Heart right ventricle (tissue), 16 donors: ENCODE data around the gene MYL1. TPM values are rescaled to one million over a fixed set of nuclear protein-coding genes. Genes with fewer than 3 reads are reported as not detected.
A peak's percentile ranks its signal among the peaks of the same experiment; 100 is the strongest.

Experiments used
- ATAC-seq, 8 donors: fragments of 200-7000 bp; cut with Tn5 transposase; one replicate each; pipeline ENCODE4 v1.9.1; 2020; ENCODE audit warnings: mild to moderate bottlenecking in 8 of 8, moderate library complexity in 8 of 8, moderate number of reproducible peaks in 1 of 8
- DNase-seq, 2 donors: peaks; one replicate each; pipeline ENCODE4 v3.0.0-alpha.2; 2020
- H3K27ac ChIP-seq, 10 donors: fragments of 200-600 bp; sonication (generic) in 2 of 10; one replicate each; pipeline versions ENCODE4 v1.5.0 to v1.8.0; 2020 to 2022; ENCODE audit warnings: mild to moderate bottlenecking in 3 of 10
- H3K27me3 ChIP-seq, 7 donors: fragments of 200-600 bp; one replicate each; pipeline ENCODE4 v1.8.0; 2021 to 2022; ENCODE audit warnings: mild to moderate bottlenecking in 2 of 7
- H3K36me3 ChIP-seq, 9 donors: fragments of 200-600 bp; sonication (generic) in 1 of 9; one replicate each; pipeline versions ENCODE4 v1.5.0 to v1.8.0; 2020 to 2022; ENCODE audit warnings: mild to moderate bottlenecking in 2 of 9
- H3K4me1 ChIP-seq, 9 donors: fragments of 200-600 bp; sonication (generic) in 1 of 9; one replicate each; pipeline versions ENCODE4 v1.5.0 to v1.8.0; 2020 to 2022; ENCODE audit warnings: mild to moderate bottlenecking in 4 of 9
- H3K4me3 ChIP-seq, 10 donors: fragments of 200-600 bp; sonication (generic) in 2 of 10; one replicate each; pipeline versions ENCODE4 v1.5.0 to v1.8.0; 2020 to 2022; ENCODE audit warnings: mild to moderate bottlenecking in 7 of 10, moderate library complexity in 2 of 10
- H3K9me3 ChIP-seq, 11 donors: fragments of 200-600 bp in 10 of 11; sonication (generic) in 2 of 11; one replicate each; pipeline versions ENCODE4 v1.5.0 to v1.8.0; 2013 to 2022; ENCODE audit warnings: mild to moderate bottlenecking in 2 of 11, control low read depth in 1 of 11, moderate library complexity in 1 of 11
- CTCF ChIP-seq, 9 donors: fragments of 200-600 bp; sonication (generic) in 2 of 9; IDR thresholded peaks; one replicate each; pipeline versions ENCODE4 v1.5.0 to v1.8.0; 2021 to 2022; ENCODE audit warnings: antibody characterized with exemption in 9 of 9, mild to moderate bottlenecking in 5 of 9, moderate library complexity in 1 of 9
- WGBS, 2 donors: extraction: QIAGEN DNeasy Blood & Tissue Kit; methylation state at CpG; one replicate each; pipeline ENCODE4 v1.1.7; 2013; ENCODE audit warnings: inconsistent platforms in 1 of 2; 5-methylcytosine and 5-hydroxymethylcytosine counted together
- intact Hi-C, 10 donors: fragments of 100-400 bp; cut with DNase I; formaldehyde crosslinking; loops; one replicate each; pipeline versions ENCODE4 v1.11.1 to v1.14.2; 2022
- polyA plus RNA-seq, 2 donors: library from polyadenylated mRNA; stranded (reverse); fragments of 200-250 nt; gene quantifications; one replicate each; pipeline ENCODE4 v1.2.3, GENCODE V29; 2013
- total RNA-seq, 10 donors: library from RNA; stranded (reverse); fragmentation: NEBNext Ultra II Directional in 3 of 10; extraction: Animal tissue kit (Norgen Biotek cat#: 25700) in 3 of 10; gene quantifications; one replicate each; pipeline versions ENCODE4 v1.2.1 to v1.2.4, GENCODE V29; 2021 to 2023
- donor health status: Arrhythmogenic right ventricular cardiomyopathy.
- donor health status: ischemic (EF 13 %, LVEDD 7.1; RV severe dilation, severe dysfunction).
- donor health status: healthy with polysubstance abuse.
- donor health status: DM: no; HTN: yes; CAD: no.
- donor health status: DM: no; HTN: no; CAD: no.
- donor health status: ischemic (EF 25% LVEDD 6.9; RV normal size, moderate dysfunction).
- donor health status: ischemic (EF 25% LVEDD 5.7; RV mildly dilated, moderate dysfunction).
- donor health status: healthy.
- donor health status: DM: yes; HTN: yes; CAD: no.
- donor health status: Ischemic cardiomyopathy.
- donor health status: ischemic (EF 35%, LVEDD 5.7; RV mildly dilated, moderate dysfunction).
- donor health status: nonischemic (EF 11% LVEDD 7.7; RV severe dilation, severe dysfunction).
- donor health status: DM: yes; HTN: yes; CAD: no.
- donor health status: PGD.
- donor health status: ischemic (EF 29% LVEDD 5.4; RV normal size, mild dysfunction).
- donor health status: nonischemic (EF 23%, LVEDD 6.1; RV moderate dilation, normal function).

Gene MYL1
- total and polyA plus RNA-seq, 12 donors: 0.34 to 3.1 (median 0.50) TPM; not detected in 5

DNA sequence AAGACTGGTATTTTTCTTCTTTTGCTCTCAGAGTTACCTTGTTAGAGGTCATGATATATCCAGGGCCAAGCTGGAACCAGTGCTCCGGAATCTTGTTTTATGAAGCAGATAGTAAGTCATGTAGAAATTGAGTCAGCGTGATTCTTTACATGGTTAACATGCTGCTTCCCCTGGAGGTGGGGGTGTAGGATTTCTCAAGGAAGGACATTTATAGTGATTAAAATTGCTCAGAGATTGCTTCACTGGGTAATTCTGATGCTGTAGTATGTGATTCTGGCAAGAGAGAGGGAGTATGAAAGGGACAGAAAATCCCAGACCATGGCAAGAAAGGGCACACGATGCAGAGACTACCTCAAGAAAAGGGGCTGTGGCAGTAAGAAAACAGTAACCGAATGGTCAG, 8.0 kb upstream of the MYL1 start:
- Histone ChIP-seq H3K36me3 (no peaks in the 10 kb centered on the region), H3K27me3 (no peaks in the 10 kb centered on the region), H3K4me1 (no peaks in the 10 kb centered on the region), H3K4me3 (no peak overlapping the region), H3K9me3 (peaks cover 0 to 11% (median 0%) of the 10 kb centered on the region in 11 donors), H3K27ac (no peak overlapping the region)
- intact Hi-C loops: no loop called here
- ATAC-seq: no peak
- no peak for TF ChIP-seq CTCF (IDR thresholded peaks at IDR 0.05)
- 87 to 90% methylated on average over 4 of the region's 4 CpGs for WGBS, 2 donors
- no peak for DNase-seq

GRCh38 chr2:210318891-210319290, 3.9 kb upstream of the MYL1 start:
- no peak for TF ChIP-seq CTCF (IDR thresholded peaks at IDR 0.05)
- no peak for DNase-seq
- Histone ChIP-seq H3K27ac (no peak overlapping the region), H3K4me1 (no peaks in the 10 kb centered on the region), H3K9me3 (no peaks in the 10 kb centered on the region), H3K4me3 (no peak overlapping the region), H3K27me3 (no peaks in the 10 kb centered on the region), H3K36me3 (no peaks in the 10 kb centered on the region)
- intact Hi-C loops: no loop called here
- ATAC-seq: no peak
- 70 to 80% methylated on average over 3 of the region's 3 CpGs for WGBS, 2 donors

DNA sequence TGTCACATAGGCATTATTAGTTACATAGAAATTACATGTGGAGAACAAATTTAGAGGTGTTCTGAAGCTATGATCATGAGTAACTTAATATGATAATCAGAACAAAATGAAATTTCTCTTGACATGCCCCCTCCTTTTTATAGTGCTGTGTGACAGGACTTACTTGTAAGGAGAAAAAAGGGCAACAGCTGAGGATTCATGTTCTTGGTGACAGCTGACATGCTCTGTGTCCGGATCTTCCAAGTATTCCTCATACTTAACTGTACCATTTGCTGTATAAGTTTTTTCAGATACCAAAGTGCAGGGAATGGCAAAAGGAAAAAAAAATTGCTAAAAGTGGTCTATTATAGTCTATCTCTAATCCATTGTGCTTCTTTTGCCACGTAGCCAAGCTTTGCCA, 3.5 kb upstream of the MYL1 start:
- Histone ChIP-seq H3K27me3 (no peaks in the 10 kb centered on the region), H3K27ac (no peak overlapping the region), H3K4me1 (no peaks in the 10 kb centered on the region), H3K9me3 (no peaks in the 10 kb centered on the region), H3K4me3 (no peak overlapping the region), H3K36me3 (no peaks in the 10 kb centered on the region)
- 63 to 72% methylated on average over 2 of the region's 2 CpGs for WGBS, 2 donors
- no peak for TF ChIP-seq CTCF (IDR thresholded peaks at IDR 0.05)
- DNase-seq: no peak
- ATAC-seq: no peak
- intact Hi-C loops: no loop called here

DNA sequence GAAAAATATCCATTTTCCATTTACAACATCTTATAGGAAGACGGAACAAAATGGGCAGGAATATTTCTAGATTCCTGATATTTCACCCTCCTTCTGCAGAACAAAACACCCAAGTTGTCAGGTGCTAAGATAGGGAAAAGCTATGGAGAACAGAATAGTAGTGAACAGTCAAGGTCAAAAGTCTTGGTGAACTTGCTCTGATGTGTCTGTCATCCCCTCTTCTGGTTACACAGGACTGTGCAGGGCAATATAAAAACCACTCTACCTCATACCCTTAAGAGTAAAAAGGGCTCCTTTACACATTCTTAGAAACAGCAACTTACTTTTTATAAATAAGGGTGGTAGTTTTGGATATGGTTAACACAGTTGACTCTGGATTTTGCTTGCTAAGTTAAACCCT, 4.4 kb downstream of the MYL1 start:
- Histone ChIP-seq H3K36me3 (no peaks in the 10 kb centered on the region), H3K27me3 (no peaks in the 10 kb centered on the region), H3K4me3 (no peak overlapping the region), H3K4me1 (no peaks in the 10 kb centered on the region), H3K9me3 (no peaks in the 10 kb centered on the region), H3K27ac (no peak overlapping the region)
- no peak for DNase-seq
- peak in 1 of 8 donors; percentile 58 for ATAC-seq
- intact Hi-C loops: no loop called here
- WGBS, 2 donors: 33 to 40% methylated on average over 1 of the region's 1 CpG
- no peak for TF ChIP-seq CTCF (IDR thresholded peaks at IDR 0.05)
